ENCODE measurements around the gene SLC35C1. TPM values are rescaled to one million over a fixed set of nuclear protein-coding genes. Genes with fewer than 3 reads are reported as not detected.

The SLC35C1 gene
- total and polyA plus RNA-seq, 2 donors (not counting 3 experiments of a cell fraction or from before 2014, with no cell fraction given): 8.5 to 19.8 TPM

- intact Hi-C loops (cut with micrococcal nuclease) (no loop called here), dilution Hi-C loops (cut with MboI; ENCODE audit: extremely low pct_ligation_motif_present, low sequenced_read_pairs) (no loop called here)
- H3K9me1 ChIP-seq (replicated peaks; ENCODE audit: control insufficient read depth, extremely low read depth, insufficient read depth, low read length): no peaks in the 10 kb centered on the region
- H3K9me3 ChIP-seq (replicated peaks; ENCODE audit: control insufficient read depth, insufficient read depth, low read length): no peaks in the 10 kb centered on the region
- ChIA-PET CTCF (interaction anchor here (6.5 kb wide), 1 partner anchor 10 kb away, joined by 44 read pairs; no protein-coding TSS in a partner anchor), POLR2A (no interaction called here)
- BruUV-seq (replicated peaks): no TSS peak
- H3K9ac ChIP-seq (replicated peaks; ENCODE audit: extremely low read depth, insufficient read depth, low read length): no peak overlapping the region
- no peak overlapping the region for H3K4me2 ChIP-seq (ENCODE audit: insufficient read depth, low read length)
- no peak overlapping the region for H3K27ac ChIP-seq (ENCODE audit: insufficient read depth, low read depth, low read length)
- no peaks in the 10 kb centered on the region for H3K79me2 ChIP-seq (ENCODE audit: control insufficient read depth, insufficient read depth, low read length)
- DNase-seq (ENCODE audit: low read depth, low spot score): no peak
- H3K27me3 ChIP-seq (ENCODE audit: control insufficient read depth in 2 of 2, insufficient read depth in 2 of 2, low read length in 2 of 2): peaks cover 0 to 1% of the 10 kb centered on the region in 2 experiments
- no peaks in the 10 kb centered on the region for H4K20me1 ChIP-seq (replicated peaks; ENCODE audit: control insufficient read depth, extremely low read depth, insufficient read depth, low read length)
- FAIRE-seq: no peak
- no peak for TF ChIP-seq JUN (IDR thresholded peaks at IDR 0.05; ENCODE audit: borderline replicate concordance, insufficient read depth, insufficient read length, low read depth)
- TF ChIP-seq MAX (IDR thresholded peaks at IDR 0.05; ENCODE audit: insufficient read depth, insufficient read length): no peak
- TF ChIP-seq EZH2 (IDR thresholded peaks at IDR 0.05; ENCODE audit: borderline replicate concordance, low read depth, low read length, severe bottlenecking): no peak
- TF ChIP-seq GATA2 (IDR thresholded peaks at IDR 0.05; ENCODE audit: insufficient read depth, insufficient read length, low read depth, low read length): no peak
- TF ChIP-seq CTCF (IDR thresholded peaks at IDR 0.05; ENCODE audit: extremely low read depth in 1 of 2, insufficient read depth in 1 of 2, low read depth in 1 of 2, low read length in 2 of 2): no peak
- no peak for TF ChIP-seq MYC (IDR thresholded peaks at IDR 0.05; ENCODE audit: low read depth, low read length)
- no peak for TF ChIP-seq POLR2A (IDR thresholded peaks at IDR 0.05; ENCODE audit: low read depth, low read length)
- no peak for TF ChIP-seq POLR2AphosphoS5 (IDR thresholded peaks at IDR 0.05; ENCODE audit: insufficient read depth, low read depth, low read length)
- TF ChIP-seq FOS (IDR thresholded peaks at IDR 0.05; ENCODE audit: borderline replicate concordance, insufficient read depth, low read length): no peak
- H2AFZ ChIP-seq (ENCODE audit: low read depth, low read length): no peak overlapping the region
- no peak overlapping the region for H3K4me3 ChIP-seq (replicated peaks in 1 of 3; ENCODE audit: insufficient read depth in 1 of 3, low read depth in 1 of 3, low read length in 3 of 3)
- H3K36me3 ChIP-seq (ENCODE audit: control insufficient read depth in 2 of 2, extremely low read depth in 1 of 2, insufficient read depth in 2 of 2, low read length in 2 of 2): no peaks in the 10 kb centered on the region
- no peaks in the 10 kb centered on the region for H3K4me1 ChIP-seq (ENCODE audit: control insufficient read depth, extremely low read depth, insufficient read depth, low read length)
Observed at GRCh38 chr11:45761659-45762058, 43.3 kb upstream of the SLC35C1 start.
